Kidney (tissue), 14 donors: Measurements from ENCODE around the gene IRF4. TPM values are rescaled to one million over a fixed set of nuclear protein-coding genes. Genes with fewer than 3 reads are reported as not detected.

Experiments
- DNase-seq, 5 donors: peaks; one replicate each; pipeline ENCODE4 v3.0.0-alpha.2; 2013 to 2020
- FAIRE-seq: peaks from 2 replicates; lab custom pipeline; 2012; peaks lifted over from hg19 to GRCh38; lab: Jason Lieb, UNC
- H3K27ac ChIP-seq, 2 donors: one replicate each; pipeline ENCODE4 v1.7.0; 2013; ENCODE audit warnings: low read depth in 2 of 2, low read length in 2 of 2, inconsistent platforms in 1 of 2
- H3K27me3 ChIP-seq: one replicate; pipeline ENCODE4 v1.7.1; 2013; ENCODE audit warnings: low read length, inconsistent platforms; ENCODE audit not compliant: control insufficient read depth, insufficient read depth
- H3K36me3 ChIP-seq, 3 donors: one replicate each; pipeline versions ENCODE4 v1.7.0 to v1.7.1; 2013; ENCODE audit warnings: low read length in 3 of 3, control low read depth in 1 of 3, inconsistent platforms in 1 of 3; ENCODE audit not compliant: insufficient read depth in 3 of 3, control insufficient read depth in 2 of 3
- H3K4me1 ChIP-seq, 3 donors: one replicate each; pipeline versions ENCODE4 v1.7.0 to v1.7.1; 2013; ENCODE audit warnings: low read length in 3 of 3, inconsistent platforms in 1 of 3, low read depth in 1 of 3; ENCODE audit not compliant: control insufficient read depth in 2 of 3, insufficient read depth in 2 of 3
- H3K4me3 ChIP-seq, 3 donors: one replicate each; pipeline versions ENCODE4 v1.7.0 to v1.8.1; 2013; ENCODE audit warnings: low read length in 3 of 3, control low read depth in 1 of 3, inconsistent platforms in 1 of 3
- H3K9ac ChIP-seq, 3 donors: one replicate each; pipeline versions ENCODE4 v1.7.0 to v1.7.1; 2013; ENCODE audit warnings: low read length in 3 of 3, control low read depth in 1 of 3, inconsistent platforms in 1 of 3
- H3K9me3 ChIP-seq, 3 donors: one replicate each; pipeline versions ENCODE4 v1.7.0 to v1.7.1; 2013; ENCODE audit warnings: low read length in 3 of 3, control low read depth in 1 of 3, inconsistent platforms in 1 of 3; ENCODE audit not compliant: control insufficient read depth in 2 of 3, insufficient read depth in 1 of 3
- CTCF ChIP-seq: IDR thresholded peaks from 3 replicates; pipeline ENCODE4 v1.5.1; 2012; ENCODE audit warnings: mild to moderate bottlenecking, moderate library complexity, borderline replicate concordance; ENCODE audit not compliant: insufficient read depth; ENCODE audit errors: extremely low read depth
- intact Hi-C: fragments of 100-400 bp; cut with DNase I; formaldehyde crosslinking; loops from one replicate; pipeline ENCODE4 v1.11.1; 2022
- polyA plus RNA-seq: library from polyadenylated mRNA; stranded (reverse); fragments of 350-450 nt; fragmentation: Illumina TruSeq; extraction: RNeasy Lipid Tissue Mini Kit (QIAGEN cat#74804); gene quantifications from one replicate; pipeline ENCODE4 v1.2.3, GENCODE V29; 2014; ENCODE audit warnings: low read depth, low replicate concordance; ENCODE audit not compliant: insufficient read depth
- total RNA-seq: library from RNA; stranded (reverse); fragmentation: NEBNext Ultra II Directional; extraction: Animal tissue kit (Norgen Biotek cat#: 25700); gene quantifications from one replicate; pipeline ENCODE4 v1.2.1, GENCODE V29; 2021
- donor health status: control.
- donor health status: control.
- donor health status: control.
- donor health status: control.
- donor health status: control.
- donor health status: DM: yes; HTN: yes; CAD: no.
- donor health status: Normal renal cell carcinoma (clear cell type).

IRF4 gene
- total and polyA plus RNA-seq, 2 donors from 2014 or later, result 23.7 TPM; not detected in 1

- Histone ChIP-seq H3K4me1 (no peaks in the 10 kb centered on the region), H3K4me3 (no peak overlapping the region), H3K9ac (no peak overlapping the region), H3K27ac (no peak overlapping the region), H3K9me3 (no peaks in the 10 kb centered on the region), H3K36me3 (no peaks in the 10 kb centered on the region), H3K27me3 (no peaks in the 10 kb centered on the region)
- FAIRE-seq, result no peak
- no peak for DNase-seq
- intact Hi-C loops, result no loop called here
- TF ChIP-seq CTCF, result no peak
Measured at GRCh38 chr6:428047-428603, 36.6 kb downstream of the IRF4 start.

GRCh38 chr6:429515-430121 is 38.1 kb downstream of the IRF4 start:
- no peak for TF ChIP-seq CTCF
- H3K27ac ChIP-seq, result no peak overlapping the region
- DNase-seq, result no peak
- H3K9ac ChIP-seq, result no peak overlapping the region
- H3K4me3 ChIP-seq, result no peak overlapping the region
- intact Hi-C loops, result no loop called here
- H3K9me3 ChIP-seq, result no peaks in the 10 kb centered on the region
- no peaks in the 10 kb centered on the region for H3K27me3 ChIP-seq
- H3K36me3 ChIP-seq, result no peaks in the 10 kb centered on the region
- no peaks in the 10 kb centered on the region for H3K4me1 ChIP-seq
- FAIRE-seq, result no peak

GRCh38 chr6:431504-431903 is 40.0 kb downstream of the IRF4 start:
- H3K4me1 ChIP-seq, result no peaks in the 10 kb centered on the region
- H3K4me3 ChIP-seq, result no peak overlapping the region
- FAIRE-seq (no peak), DNase-seq (no peak)
- intact Hi-C loops, result no loop called here
- H3K9me3 ChIP-seq, result no peaks in the 10 kb centered on the region
- no peak overlapping the region for H3K27ac ChIP-seq
- no peak for TF ChIP-seq CTCF
- H3K9ac ChIP-seq, result no peak overlapping the region
- no peaks in the 10 kb centered on the region for H3K36me3 ChIP-seq
- no peaks in the 10 kb centered on the region for H3K27me3 ChIP-seq

GRCh38 chr6:431986-432385 is 40.4 kb downstream of the IRF4 start:
- Histone ChIP-seq H3K27me3 (no peaks in the 10 kb centered on the region), H3K36me3 (no peaks in the 10 kb centered on the region), H3K9me3 (no peaks in the 10 kb centered on the region), H3K9ac (no peak overlapping the region), H3K4me3 (no peak overlapping the region), H3K4me1 (no peaks in the 10 kb centered on the region), H3K27ac (no peak overlapping the region)
- intact Hi-C loops, result no loop called here
- FAIRE-seq, result no peak
- peak in 1 of 5 donors; percentile 76 for DNase-seq
- TF ChIP-seq CTCF, result no peak
